CD4-positive, alpha-beta T cell treated with Interleukin-6 at 100 ng/mL for 8 hours (primary cell): ENCODE measurements around the gene LRRTM4.

Source experiments
- DNase-seq: peaks from one replicate; pipeline ENCODE4 v3.0.0-alpha.2; 2020; ENCODE audit warnings: mixed read lengths, low spot score

LRRTM4 gene

DNA sequence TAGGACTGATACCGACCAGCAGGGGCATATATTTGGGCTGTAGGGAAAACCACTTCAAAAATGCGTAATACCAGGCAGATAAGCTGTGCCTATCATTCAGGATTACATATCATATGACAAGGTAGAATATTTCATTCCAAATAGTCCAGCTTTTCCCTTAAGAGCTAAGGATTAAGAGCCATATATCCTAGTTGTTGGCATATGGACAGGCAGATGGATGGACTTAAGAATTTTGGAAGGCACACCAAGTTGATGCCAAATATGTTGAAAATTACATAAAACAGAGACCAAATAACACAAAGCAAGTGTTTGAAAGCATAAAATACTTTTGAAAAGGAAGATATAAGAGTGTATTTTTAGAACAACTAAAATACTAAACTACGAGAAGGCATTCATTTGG is 52.1 kb downstream of the LRRTM4 start:
- DNase-seq: no peak

DNA sequence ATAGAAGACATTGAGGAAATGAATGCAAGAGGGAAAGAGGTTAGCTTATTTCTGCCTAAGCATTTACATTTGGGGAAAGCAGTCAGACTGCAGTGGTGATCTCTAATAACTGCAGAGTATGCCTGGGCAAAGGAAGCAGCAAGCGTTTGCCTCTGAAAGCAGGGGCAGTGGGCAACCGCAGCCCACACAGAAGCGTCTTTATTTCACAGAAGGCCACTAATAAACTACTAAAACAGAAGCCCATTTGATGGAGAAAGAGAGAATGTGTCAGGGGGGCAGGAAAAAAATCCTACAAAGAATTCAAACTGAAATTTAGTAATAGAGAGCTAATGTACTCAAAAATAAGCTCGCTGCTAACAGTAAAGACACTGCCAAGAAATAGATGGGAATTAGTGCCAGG is 53.1 kb downstream of the LRRTM4 start:
- DNase-seq: no peak

GRCh38 chr2:77459840-77460239 is 62.3 kb downstream of the LRRTM4 start:
- no peak for DNase-seq

DNA sequence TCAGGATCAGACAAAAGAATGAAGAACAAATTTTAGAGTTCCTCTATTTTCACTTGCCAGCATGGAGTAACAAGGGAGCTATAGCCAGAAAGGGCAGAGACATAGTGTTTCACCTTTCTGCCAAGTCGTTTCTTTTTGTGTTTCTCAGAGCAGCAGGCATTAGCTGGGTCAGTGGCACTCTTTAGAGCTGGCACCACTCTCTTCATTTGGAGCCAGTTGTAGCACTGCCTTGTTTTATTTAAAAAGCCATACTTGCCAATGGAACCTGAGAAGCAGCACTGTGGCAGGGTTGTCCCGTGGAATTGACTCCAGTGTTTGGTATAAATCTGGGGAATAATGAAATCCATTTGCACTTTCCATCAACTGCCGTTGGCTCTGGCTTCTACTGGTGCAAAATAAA is 64.0 kb downstream of the LRRTM4 start:
- DNase-seq: no peak

DNA sequence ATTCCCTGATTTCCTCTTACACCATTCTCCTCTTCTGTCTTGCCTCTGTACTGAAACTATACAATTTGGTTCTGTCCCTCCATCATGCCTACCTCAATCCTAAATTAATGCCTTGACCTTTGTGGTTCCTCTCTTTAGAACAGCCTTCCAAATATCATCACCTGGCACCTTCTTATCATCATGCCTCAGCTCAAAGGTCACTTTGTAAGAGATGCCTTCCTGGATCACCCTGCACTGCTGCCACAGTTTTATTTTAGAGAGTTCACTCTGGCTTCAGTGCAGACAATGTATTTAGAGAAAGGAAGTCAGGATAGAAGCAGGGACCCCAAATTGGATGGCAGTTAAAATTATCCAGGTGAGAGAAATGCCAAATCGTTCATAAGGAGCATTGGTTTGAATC is 64.5 kb downstream of the LRRTM4 start:
- DNase-seq: no peak

GRCh38 chr2:77443076-77443475 is 79.1 kb downstream of the LRRTM4 start:
- no peak for DNase-seq

DNA sequence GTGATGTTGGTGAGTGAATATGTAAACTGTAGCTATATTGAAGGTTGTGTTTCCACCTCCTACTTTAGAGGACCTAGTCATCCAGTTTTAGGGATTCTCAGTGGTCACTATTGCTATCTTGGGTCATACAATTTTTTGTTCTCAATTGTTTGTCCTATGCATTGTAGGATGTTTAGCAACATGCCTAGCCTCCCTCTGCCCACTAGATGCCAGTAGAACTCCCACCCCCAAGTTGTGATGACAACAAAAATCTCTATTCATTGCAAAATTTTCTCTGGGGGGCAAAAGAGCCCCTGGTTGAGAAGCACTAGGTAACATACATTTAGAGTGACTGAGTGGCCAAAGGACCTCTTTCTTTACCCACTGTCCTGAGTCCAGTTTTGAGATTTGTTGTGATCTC is 87.3 kb downstream of the LRRTM4 start:
- DNase-seq: no peak

- no peak for DNase-seq
Observed at GRCh38 chr2:77428946-77429345, 93.2 kb downstream of the LRRTM4 start.

DNA sequence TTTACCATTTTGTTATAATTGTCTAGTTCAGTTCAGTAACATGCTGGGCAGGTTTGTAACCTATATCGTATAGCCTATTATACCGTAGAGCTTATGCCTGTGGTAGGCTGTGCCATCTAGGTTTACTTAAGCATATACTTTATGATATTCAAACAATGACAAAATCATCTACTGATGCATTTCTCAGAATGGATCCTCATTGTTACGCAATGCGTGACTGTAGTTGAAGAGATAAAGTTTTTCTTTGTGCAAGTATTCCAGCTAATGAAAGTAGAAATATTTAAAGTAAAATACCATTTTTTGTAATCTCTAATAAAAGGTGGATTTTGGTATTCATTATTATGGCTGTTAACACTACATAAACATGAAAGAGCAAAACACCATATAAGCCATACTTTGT is 100.2 kb downstream of the LRRTM4 start:
- no peak for DNase-seq

- DNase-seq: no peak
Observed at GRCh38 chr2:77418537-77418936, 103.6 kb downstream of the LRRTM4 start.

DNA sequence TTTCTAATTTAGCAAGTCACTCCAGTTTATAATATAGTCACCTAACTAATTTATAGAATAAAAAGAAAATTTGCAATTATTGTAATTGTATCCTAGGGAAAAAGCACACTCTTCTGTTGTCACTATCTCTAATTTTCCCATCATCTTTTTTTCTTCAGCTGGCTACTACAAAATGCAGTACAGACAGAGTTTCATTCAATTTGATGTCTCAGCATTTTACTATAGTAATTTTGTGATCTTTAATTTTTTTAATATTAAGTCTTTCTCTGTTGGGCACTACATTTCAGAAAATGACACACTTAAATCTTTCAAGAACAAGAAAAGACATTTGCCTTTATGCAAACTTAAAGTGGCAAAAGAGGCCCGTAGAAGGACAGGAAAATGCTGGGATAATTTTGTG is 118.0 kb downstream of the LRRTM4 start:
- no peak for DNase-seq

DNA sequence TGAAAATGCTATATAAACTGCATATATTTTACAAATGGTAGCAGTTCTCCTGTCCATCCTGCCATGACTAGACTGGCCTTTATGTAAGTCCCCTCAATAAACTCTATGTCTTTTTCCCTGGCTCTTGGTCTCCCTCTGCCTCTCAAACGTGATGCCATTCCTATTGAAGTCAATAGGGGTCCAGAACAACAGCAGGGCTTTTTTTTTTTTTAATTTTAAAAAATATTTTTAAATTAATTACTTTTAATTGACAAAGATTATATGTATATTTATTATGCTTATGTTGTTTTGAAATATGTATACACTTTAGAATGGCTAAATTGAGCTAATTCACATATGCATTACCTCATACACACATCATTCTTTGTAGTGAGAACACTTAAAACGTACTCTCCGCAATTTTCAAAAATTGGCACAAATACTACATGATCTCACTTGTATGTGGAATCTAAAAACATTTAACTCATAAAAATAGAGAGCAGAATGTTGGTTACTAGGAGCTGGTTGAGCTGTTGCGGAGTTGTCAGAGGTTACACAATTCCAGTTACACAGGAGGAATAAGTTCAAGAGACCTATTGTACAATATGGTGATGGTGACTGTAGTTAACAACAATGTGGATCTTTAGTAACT is 123.1 kb downstream of the LRRTM4 start:
- DNase-seq: no peak

DNA sequence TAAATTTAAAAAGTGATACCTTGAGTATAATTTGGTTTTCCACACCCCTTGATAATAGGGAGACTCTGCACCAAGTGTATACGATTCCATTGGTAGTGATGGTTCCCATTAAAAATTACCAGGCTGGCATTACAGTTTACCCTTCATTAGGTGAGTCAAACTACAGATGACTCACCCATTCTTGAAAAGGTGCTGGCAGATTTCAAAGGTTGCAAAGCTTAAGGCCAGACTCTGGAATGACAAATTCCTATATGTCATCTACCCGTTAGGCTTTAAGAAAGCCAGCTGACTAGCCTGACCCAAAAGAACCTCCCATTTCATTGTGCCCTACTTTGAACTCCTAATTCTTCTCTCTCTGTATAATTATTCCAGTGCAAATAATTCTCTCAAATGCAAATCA is 124.4 kb downstream of the LRRTM4 start:
- no peak for DNase-seq

DNA sequence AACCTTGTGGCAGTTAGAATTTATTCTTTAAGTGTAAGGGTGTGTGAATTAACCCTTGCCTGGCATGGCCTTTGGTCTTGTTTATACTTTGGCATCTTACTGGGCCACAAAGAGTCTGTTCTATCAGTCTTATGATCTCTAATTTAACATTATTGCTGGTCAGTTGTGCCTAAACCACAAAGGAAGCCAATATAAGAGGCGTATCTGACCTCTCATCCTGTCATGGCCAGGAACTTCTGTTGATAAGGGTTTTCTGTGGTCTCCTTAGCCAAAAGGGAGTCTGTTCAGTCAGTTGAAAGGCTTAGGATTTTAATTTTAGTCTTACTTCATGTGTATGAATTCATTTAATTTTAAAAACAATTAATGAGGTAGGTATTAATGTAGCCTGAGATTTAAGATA is 127.2 kb downstream of the LRRTM4 start:
- no peak for DNase-seq

- DNase-seq: no peak
Observed at GRCh38 chr2:77391119-77391518, 131.1 kb downstream of the LRRTM4 start.

- DNase-seq: no peak
Observed at GRCh38 chr2:77387324-77387723, 134.9 kb downstream of the LRRTM4 start.

GRCh38 chr2:77372636-77373035 is 149.5 kb downstream of the LRRTM4 start:
- DNase-seq: no peak

GRCh38 chr2:77370511-77370910 is 151.7 kb downstream of the LRRTM4 start:
- no peak for DNase-seq

DNA sequence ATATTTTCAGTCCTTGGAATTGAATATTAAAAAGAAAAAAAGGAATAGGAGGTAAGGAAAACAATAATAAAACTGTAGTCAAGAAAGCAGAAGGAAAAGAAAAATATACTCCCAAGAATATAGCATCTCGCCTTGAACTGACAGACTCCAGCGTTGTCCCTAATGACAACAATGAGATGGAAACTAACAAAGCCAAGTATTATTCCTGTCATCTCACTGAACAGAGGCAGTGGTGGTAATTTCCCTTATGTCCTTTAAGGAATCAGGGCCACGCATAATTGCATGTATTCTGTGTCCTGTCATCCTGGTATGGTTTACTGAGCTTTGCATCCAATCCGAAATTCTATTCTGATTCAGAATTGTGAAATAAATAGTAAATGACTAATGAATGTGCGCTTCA is 158.9 kb downstream of the LRRTM4 start:
- no peak for DNase-seq

DNA sequence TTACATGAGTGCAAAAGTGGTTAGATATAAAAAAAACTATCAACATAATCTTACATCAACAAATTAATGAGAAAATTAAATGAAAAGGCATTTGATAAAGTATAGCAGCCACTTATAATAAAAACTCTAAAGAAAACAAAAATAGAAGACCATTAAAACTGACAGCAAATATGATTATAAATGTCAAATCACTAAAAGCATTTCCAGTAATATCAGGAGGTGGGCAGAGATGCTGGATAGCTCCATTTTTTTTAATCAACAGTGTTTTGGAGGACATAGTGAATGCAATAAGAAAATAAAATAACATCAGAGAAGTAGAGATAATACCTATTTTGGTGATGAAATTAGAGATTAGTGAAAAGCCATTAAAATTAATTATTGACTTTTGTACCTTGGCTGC is 173.4 kb downstream of the LRRTM4 start:
- no peak for DNase-seq

GRCh38 chr2:77336013-77336412 is 186.2 kb downstream of the LRRTM4 start:
- no peak for DNase-seq

GRCh38 chr2:77328134-77328931 is 193.8 kb downstream of the LRRTM4 start:
- DNase-seq: no peak

- no peak for DNase-seq
Observed at GRCh38 chr2:77325395-77325794, 196.8 kb downstream of the LRRTM4 start.

DNA sequence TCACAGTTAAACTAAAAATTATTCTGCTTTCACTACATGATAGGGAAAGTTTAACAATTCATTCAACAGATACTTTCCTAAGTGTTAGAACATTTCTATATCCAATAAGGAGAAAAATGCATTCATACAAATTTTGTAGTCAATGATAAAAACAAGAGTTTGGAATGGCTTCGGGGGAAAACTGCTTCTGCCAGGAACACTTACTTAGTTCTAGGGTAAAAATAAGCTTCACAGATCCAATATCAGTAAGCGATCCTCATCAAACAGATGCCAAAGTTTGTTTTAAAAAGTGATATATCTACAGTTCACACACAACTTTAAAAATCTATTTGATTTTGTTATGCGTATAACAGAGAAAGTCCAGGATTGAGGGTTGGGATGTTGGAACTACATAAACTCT is 199.7 kb downstream of the LRRTM4 start:
- DNase-seq: no peak
